ENCODE measurements around the gene RSRP1.

RSRP1 gene

GRCh38 chr1:25232866-25233784 is 14.1 kb downstream of the RSRP1 start:
- Histone ChIP-seq H3K4me1 (ENCODE audit: control insufficient read depth, low read depth, low read length) (peaks cover 2% of the 10 kb centered on the region), H2BK5ac (ENCODE audit: low read length) (peak overlapping the region; percentile 78), H3K23ac (ENCODE audit: low read length) (no peak overlapping the region), H3K4me2 (ENCODE audit: low read length) (peak overlapping the region; percentile 72), H4K8ac (ENCODE audit: low read depth, low read length) (no peak overlapping the region), H3K27me3 (ENCODE audit: insufficient read depth, low read length, poor library complexity) (no peaks in the 10 kb centered on the region), H3K79me2 (ENCODE audit: control insufficient read depth, insufficient read depth, low read length) (peaks cover 9% of the 10 kb centered on the region), H3K9ac (ENCODE audit: low read length) (peak overlapping the region; percentile 94), H2AK5ac (ENCODE audit: low read length) (peak overlapping the region; percentile 83), H4K5ac (ENCODE audit: low read length) (peak overlapping the region; percentile 86), H3K4me3 (ENCODE audit: low read length) (peak overlapping the region; percentile 95), H2BK15ac (replicated peaks; ENCODE audit: low read depth) (no peak overlapping the region), H3K79me1 (ENCODE audit: low read length) (peaks cover 11% of the 10 kb centered on the region), H3K36me3 (ENCODE audit: control insufficient read depth, insufficient read depth, low read length) (no peaks in the 10 kb centered on the region), H3K56ac (ENCODE audit: low read length) (peak overlapping the region; percentile 96), H3K27ac (ENCODE audit: low read depth, low read length) (peak overlapping the region; percentile 79), H3K4ac (ENCODE audit: low read depth, low read length) (peak overlapping the region; percentile 4), H2BK120ac (ENCODE audit: low read depth, low read length) (no peak overlapping the region), H3K18ac (ENCODE audit: low read length) (peak overlapping the region; percentile 35)
- peak; percentile 98 for DNase-seq
- WGBS (ENCODE audit: extremely low coverage, insufficient coverage, low lambda C conversion rate): no CpG with 5 or more reads among the region's 13 CpGs

- H3K36me3 ChIP-seq (ENCODE audit: control insufficient read depth, insufficient read depth, low read length): no peaks in the 10 kb centered on the region
- peaks cover 9% of the 10 kb centered on the region for H3K79me2 ChIP-seq (ENCODE audit: control insufficient read depth, insufficient read depth, low read length)
- peak within 1 kb of the TSS; percentile 78 for H2BK5ac ChIP-seq (ENCODE audit: low read length)
- no peak within 1 kb of the TSS for H2BK120ac ChIP-seq (ENCODE audit: low read depth, low read length)
- H3K4ac ChIP-seq (ENCODE audit: low read depth, low read length): peak within 1 kb of the TSS; percentile 4
- H3K4me1 ChIP-seq (ENCODE audit: control insufficient read depth, low read depth, low read length): peaks cover 2% of the 10 kb centered on the region
- H2AK5ac ChIP-seq (ENCODE audit: low read length): peak within 1 kb of the TSS; percentile 83
- H3K18ac ChIP-seq (ENCODE audit: low read length): peak within 1 kb of the TSS; percentile 35
- H4K8ac ChIP-seq (ENCODE audit: low read depth, low read length): no peak within 1 kb of the TSS
- peak within 1 kb of the TSS; percentile 94 for H3K9ac ChIP-seq (ENCODE audit: low read length)
- WGBS (ENCODE audit: extremely low coverage, insufficient coverage, low lambda C conversion rate): no CpG with 5 or more reads among the region's 54 CpGs
- peak within 1 kb of the TSS; percentile 99 for H3K4me2 ChIP-seq (ENCODE audit: low read length)
- peak within 1 kb of the TSS; percentile 79 for H3K27ac ChIP-seq (ENCODE audit: low read depth, low read length)
- H3K56ac ChIP-seq (ENCODE audit: low read length): peak within 1 kb of the TSS; percentile 96
- no peak within 1 kb of the TSS for H3K23ac ChIP-seq (ENCODE audit: low read length)
- peak within 1 kb of the TSS; percentile 86 for H4K5ac ChIP-seq (ENCODE audit: low read length)
- H3K4me3 ChIP-seq (ENCODE audit: low read length): peak within 1 kb of the TSS; percentile 95
- DNase-seq: peak; percentile 98
- no peak within 1 kb of the TSS for H2BK15ac ChIP-seq (replicated peaks; ENCODE audit: low read depth)
- H3K27me3 ChIP-seq (ENCODE audit: insufficient read depth, low read length, poor library complexity): no peaks in the 10 kb centered on the region
- H3K79me1 ChIP-seq (ENCODE audit: low read length): peaks cover 11% of the 10 kb centered on the region
These were observed 15.0 kb downstream of the RSRP1 start, which contains the start of gene SYF2 for GRCh38 chr1:25232027-25232865. TSS of gene SYF2 (minus strand) at chr1:25232502. CDS start at chr1:25232467, 35 bp downstream.

- Histone ChIP-seq H3K4ac (ENCODE audit: low read depth, low read length) (no peak overlapping the region), H3K27me3 (ENCODE audit: insufficient read depth, low read length, poor library complexity) (no peaks in the 10 kb centered on the region), H4K8ac (ENCODE audit: low read depth, low read length) (no peak overlapping the region), H3K36me3 (ENCODE audit: control insufficient read depth, insufficient read depth, low read length) (peaks cover 1% of the 10 kb centered on the region), H2BK120ac (ENCODE audit: low read depth, low read length) (no peak overlapping the region), H3K79me2 (ENCODE audit: control insufficient read depth, insufficient read depth, low read length) (no peaks in the 10 kb centered on the region), H3K4me3 (ENCODE audit: low read length) (no peak overlapping the region), H3K4me2 (ENCODE audit: low read length) (no peak overlapping the region), H4K5ac (ENCODE audit: low read length) (no peak overlapping the region), H2BK15ac (replicated peaks; ENCODE audit: low read depth) (no peak overlapping the region), H2AK5ac (ENCODE audit: low read length) (no peak overlapping the region), H3K4me1 (ENCODE audit: control insufficient read depth, low read depth, low read length) (no peaks in the 10 kb centered on the region), H3K56ac (ENCODE audit: low read length) (no peak overlapping the region), H3K9ac (ENCODE audit: low read length) (no peak overlapping the region), H2BK5ac (ENCODE audit: low read length) (no peak overlapping the region), H3K23ac (ENCODE audit: low read length) (no peak overlapping the region), H3K18ac (ENCODE audit: low read length) (no peak overlapping the region), H3K27ac (ENCODE audit: low read depth, low read length) (no peak overlapping the region), H3K79me1 (ENCODE audit: low read length) (no peaks in the 10 kb centered on the region)
- no CpG with 5 or more reads among the region's 3 CpGs for WGBS (ENCODE audit: extremely low coverage, insufficient coverage, low lambda C conversion rate)
- DNase-seq: no peak
These were observed 23.8 kb downstream of the RSRP1 start for GRCh38 chr1:25223471-25223870.

- no peak for DNase-seq
- Histone ChIP-seq H3K9ac (ENCODE audit: low read length) (no peak overlapping the region), H3K27me3 (ENCODE audit: insufficient read depth, low read length, poor library complexity) (no peaks in the 10 kb centered on the region), H2BK5ac (ENCODE audit: low read length) (no peak overlapping the region), H3K4me1 (ENCODE audit: control insufficient read depth, low read depth, low read length) (no peaks in the 10 kb centered on the region), H3K56ac (ENCODE audit: low read length) (no peak overlapping the region), H3K79me2 (ENCODE audit: control insufficient read depth, insufficient read depth, low read length) (no peaks in the 10 kb centered on the region), H3K18ac (ENCODE audit: low read length) (no peak overlapping the region), H3K4me3 (ENCODE audit: low read length) (no peak overlapping the region), H4K5ac (ENCODE audit: low read length) (no peak overlapping the region), H2BK15ac (replicated peaks; ENCODE audit: low read depth) (no peak overlapping the region), H3K4me2 (ENCODE audit: low read length) (no peak overlapping the region), H3K36me3 (ENCODE audit: control insufficient read depth, insufficient read depth, low read length) (peaks cover 1% of the 10 kb centered on the region), H3K23ac (ENCODE audit: low read length) (no peak overlapping the region), H3K4ac (ENCODE audit: low read depth, low read length) (no peak overlapping the region), H4K8ac (ENCODE audit: low read depth, low read length) (no peak overlapping the region), H3K27ac (ENCODE audit: low read depth, low read length) (no peak overlapping the region), H2BK120ac (ENCODE audit: low read depth, low read length) (no peak overlapping the region), H2AK5ac (ENCODE audit: low read length) (no peak overlapping the region), H3K79me1 (ENCODE audit: low read length) (no peaks in the 10 kb centered on the region)
- WGBS (ENCODE audit: extremely low coverage, insufficient coverage, low lambda C conversion rate): no CpG with 5 or more reads among the region's 4 CpGs
These were observed 24.6 kb downstream of the RSRP1 start for GRCh38 chr1:25222606-25223005.

GRCh38 chr1:25220666-25221065 is 26.6 kb downstream of the RSRP1 start:
- Histone ChIP-seq H3K23ac (ENCODE audit: low read length) (no peak overlapping the region), H3K56ac (ENCODE audit: low read length) (no peak overlapping the region), H3K4me1 (ENCODE audit: control insufficient read depth, low read depth, low read length) (no peaks in the 10 kb centered on the region), H3K4me3 (ENCODE audit: low read length) (no peak overlapping the region), H3K79me1 (ENCODE audit: low read length) (no peaks in the 10 kb centered on the region), H3K9ac (ENCODE audit: low read length) (no peak overlapping the region), H3K4ac (ENCODE audit: low read depth, low read length) (no peak overlapping the region), H3K79me2 (ENCODE audit: control insufficient read depth, insufficient read depth, low read length) (no peaks in the 10 kb centered on the region), H2AK5ac (ENCODE audit: low read length) (no peak overlapping the region), H2BK15ac (replicated peaks; ENCODE audit: low read depth) (no peak overlapping the region), H3K27me3 (ENCODE audit: insufficient read depth, low read length, poor library complexity) (no peaks in the 10 kb centered on the region), H4K5ac (ENCODE audit: low read length) (no peak overlapping the region), H4K8ac (ENCODE audit: low read depth, low read length) (no peak overlapping the region), H3K4me2 (ENCODE audit: low read length) (no peak overlapping the region), H3K27ac (ENCODE audit: low read depth, low read length) (no peak overlapping the region), H2BK5ac (ENCODE audit: low read length) (no peak overlapping the region), H3K18ac (ENCODE audit: low read length) (no peak overlapping the region), H3K36me3 (ENCODE audit: control insufficient read depth, insufficient read depth, low read length) (peaks cover 1% of the 10 kb centered on the region), H2BK120ac (ENCODE audit: low read depth, low read length) (no peak overlapping the region)
- DNase-seq: no peak
- no CpG with 5 or more reads among the region's 3 CpGs for WGBS (ENCODE audit: extremely low coverage, insufficient coverage, low lambda C conversion rate)

Measured in mesendoderm (in vitro differentiated cells).